WERI-Rb-1 (cell line): ENCODE results near the gene MS4A7.

ENCODE experiments used
- DNase-seq: peaks from one replicate; pipeline ENCODE4 v3.0.0-alpha.2; 2020
- H3K27ac ChIP-seq: fragments of 250-450 bp; sonication (Bioruptor Pico); 2 replicates; pipeline ENCODE4 v1.5.1; 2020; ENCODE audit warnings: mild to moderate bottlenecking, moderate library complexity
- H3K27me3 ChIP-seq: fragments of 250-450 bp; sonication (Bioruptor Pico); 2 replicates; pipeline ENCODE4 v1.5.1; 2021; ENCODE audit warnings: mild to moderate bottlenecking, low read depth, moderate library complexity; ENCODE audit not compliant: insufficient read depth, severe bottlenecking
- H3K36me3 ChIP-seq: fragments of 250-450 bp; sonication (Bioruptor Pico); 2 replicates; pipeline ENCODE4 v1.5.1; 2020; ENCODE audit warnings: mild to moderate bottlenecking, moderate library complexity
- H3K4me3 ChIP-seq: 2 replicates; pipeline ENCODE4 v1.5.1; 2011; ENCODE audit warnings: low read depth, mild to moderate bottlenecking, control low read depth, low read length
- H3K9me3 ChIP-seq: fragments of 250-450 bp; sonication (Bioruptor Pico); 2 replicates; pipeline ENCODE4 v1.5.1; 2021; ENCODE audit warnings: mild to moderate bottlenecking, moderate library complexity; ENCODE audit not compliant: severe bottlenecking
- TF ChIP-seq, protein P1 (sequence below): IDR thresholded peaks from 2 replicates; pipeline ENCODE4 v1.5.1; 2011; ENCODE audit warnings: low read depth, mild to moderate bottlenecking, control low read depth, inconsistent platforms, low read length

The MS4A7 gene

DNA sequence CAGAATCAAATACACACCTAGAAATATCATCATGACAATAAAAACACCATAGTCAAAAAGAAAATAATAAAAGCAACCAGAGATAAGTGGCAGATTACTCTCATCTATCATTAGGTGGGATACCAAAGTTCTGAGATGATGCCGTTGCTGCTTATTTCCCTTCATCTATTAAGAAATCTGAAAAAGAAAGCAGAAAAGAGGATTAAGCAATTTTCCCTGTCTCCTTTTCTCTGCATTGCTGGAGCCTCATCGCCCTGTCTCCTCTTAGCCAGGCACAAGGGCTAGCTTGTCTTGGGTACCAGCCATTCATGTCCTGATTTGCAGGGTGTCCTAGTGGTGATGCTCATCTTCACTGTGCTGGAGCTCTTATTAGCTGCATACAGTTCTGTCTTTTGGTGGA, 14.0 kb downstream of the MS4A7 start:
- no peak overlapping the region for H3K4me3 ChIP-seq
- DNase-seq: no peak
- TF ChIP-seq, protein P1, sequence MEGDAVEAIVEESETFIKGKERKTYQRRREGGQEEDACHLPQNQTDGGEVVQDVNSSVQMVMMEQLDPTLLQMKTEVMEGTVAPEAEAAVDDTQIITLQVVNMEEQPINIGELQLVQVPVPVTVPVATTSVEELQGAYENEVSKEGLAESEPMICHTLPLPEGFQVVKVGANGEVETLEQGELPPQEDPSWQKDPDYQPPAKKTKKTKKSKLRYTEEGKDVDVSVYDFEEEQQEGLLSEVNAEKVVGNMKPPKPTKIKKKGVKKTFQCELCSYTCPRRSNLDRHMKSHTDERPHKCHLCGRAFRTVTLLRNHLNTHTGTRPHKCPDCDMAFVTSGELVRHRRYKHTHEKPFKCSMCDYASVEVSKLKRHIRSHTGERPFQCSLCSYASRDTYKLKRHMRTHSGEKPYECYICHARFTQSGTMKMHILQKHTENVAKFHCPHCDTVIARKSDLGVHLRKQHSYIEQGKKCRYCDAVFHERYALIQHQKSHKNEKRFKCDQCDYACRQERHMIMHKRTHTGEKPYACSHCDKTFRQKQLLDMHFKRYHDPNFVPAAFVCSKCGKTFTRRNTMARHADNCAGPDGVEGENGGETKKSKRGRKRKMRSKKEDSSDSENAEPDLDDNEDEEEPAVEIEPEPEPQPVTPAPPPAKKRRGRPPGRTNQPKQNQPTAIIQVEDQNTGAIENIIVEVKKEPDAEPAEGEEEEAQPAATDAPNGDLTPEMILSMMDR: no peak
- no peaks in the 10 kb centered on the region for H3K36me3 ChIP-seq
- no peak overlapping the region for H3K27ac ChIP-seq
- no peaks in the 10 kb centered on the region for H3K9me3 ChIP-seq
- peaks cover 2% of the 10 kb centered on the region for H3K27me3 ChIP-seq

DNA sequence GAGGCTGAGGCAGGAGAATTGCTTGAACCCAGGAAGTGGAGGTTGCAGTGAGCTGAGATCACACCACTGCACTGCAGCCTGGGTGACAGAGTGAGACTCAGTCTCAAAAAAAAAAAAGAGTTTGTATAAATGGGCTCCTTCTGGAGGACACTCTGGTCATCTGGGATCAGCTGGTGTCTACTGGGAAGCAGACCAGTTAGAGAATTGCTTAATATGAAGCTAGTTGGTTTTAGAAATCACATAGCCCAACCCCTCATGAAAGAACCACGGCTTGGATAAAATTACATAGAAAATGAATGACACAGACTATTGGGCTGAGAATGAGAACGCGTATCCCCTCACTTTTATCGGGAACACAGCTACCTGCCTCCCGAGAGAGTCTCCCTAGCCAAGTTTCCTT, 14.7 kb downstream of the MS4A7 start:
- no peak for DNase-seq
- no peaks in the 10 kb centered on the region for H3K9me3 ChIP-seq

DNA sequence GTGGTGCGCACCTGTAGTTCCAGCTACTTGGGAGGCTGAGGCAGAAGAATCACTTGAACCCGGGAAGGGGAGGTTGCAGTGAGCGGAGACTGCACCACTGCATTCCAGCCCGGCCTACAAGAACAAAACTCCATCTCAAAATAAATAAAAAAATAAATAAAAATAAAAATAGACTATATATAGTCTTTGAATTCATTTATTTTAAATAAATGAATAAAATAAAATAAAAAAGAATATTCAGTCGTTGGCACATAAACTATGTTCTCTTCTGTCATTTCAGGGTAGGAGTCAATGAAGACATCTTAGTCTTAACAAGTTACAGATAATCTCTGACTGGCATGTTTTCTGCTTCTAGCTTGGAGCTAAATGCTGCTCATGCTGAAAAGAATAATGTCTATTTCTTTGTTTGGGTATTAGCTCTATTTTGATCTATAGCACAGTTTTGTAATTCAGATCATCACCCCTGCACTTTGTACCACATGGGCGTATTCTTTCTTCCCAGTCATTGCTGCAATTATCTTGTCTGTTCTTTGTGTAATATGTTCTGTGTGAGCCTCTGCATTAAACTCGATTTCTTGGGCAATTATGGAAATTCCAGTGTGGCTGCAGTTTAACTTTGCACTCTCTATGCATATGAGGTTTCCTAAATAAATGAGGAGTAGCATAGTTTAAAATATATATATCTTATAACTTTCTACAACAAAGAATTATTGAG, 16.5 kb downstream of the MS4A7 start:
- Histone ChIP-seq H3K9me3 (no peaks in the 10 kb centered on the region), H3K27ac (no peak overlapping the region), H3K27me3 (peaks cover 2% of the 10 kb centered on the region), H3K36me3 (no peaks in the 10 kb centered on the region), H3K4me3 (no peak overlapping the region)
- TF ChIP-seq, protein P1: no peak
- DNase-seq: no peak

More for the DNA sequence above, 14.7 kb downstream of the MS4A7 start:
- TF ChIP-seq, protein P1: no peak
- H3K36me3 ChIP-seq: no peaks in the 10 kb centered on the region
- H3K4me3 ChIP-seq: no peak overlapping the region
- H3K27ac ChIP-seq: no peak overlapping the region
- peaks cover 2% of the 10 kb centered on the region for H3K27me3 ChIP-seq

DNA sequence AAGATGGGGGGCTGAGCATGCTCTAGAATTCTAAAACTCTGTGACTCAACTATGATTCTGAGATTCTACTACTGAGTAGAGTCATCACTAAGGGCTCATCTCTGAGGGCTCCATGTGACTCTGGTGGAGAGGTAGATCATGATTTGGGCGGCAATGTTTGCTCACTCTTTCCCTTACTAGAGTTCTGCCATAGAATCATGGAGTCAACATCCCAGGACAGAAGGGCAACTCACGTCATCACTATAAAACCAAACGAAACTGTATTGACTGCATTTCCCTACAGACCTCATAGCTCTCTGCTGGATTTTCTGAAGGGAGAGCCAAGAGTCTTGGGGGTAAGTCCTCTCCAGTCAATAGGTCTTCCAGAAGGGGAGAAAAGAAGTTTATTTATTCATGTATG, 18.1 kb downstream of the MS4A7 start, which contains the start of gene MS4A14:
Gene MS4A14 (plus strand): TSS at position 78 of the 400 bp plus-strand sequence. CDS start 120 bp downstream, at position 198.
- Histone ChIP-seq H3K9me3 (no peaks in the 10 kb centered on the region), H3K4me3 (no peak within 1 kb of the TSS), H3K27ac (no peak within 1 kb of the TSS), H3K36me3 (no peaks in the 10 kb centered on the region), H3K27me3 (peaks cover 2% of the 10 kb centered on the region)
- TF ChIP-seq, protein P1: no peak
- no peak for DNase-seq

DNA sequence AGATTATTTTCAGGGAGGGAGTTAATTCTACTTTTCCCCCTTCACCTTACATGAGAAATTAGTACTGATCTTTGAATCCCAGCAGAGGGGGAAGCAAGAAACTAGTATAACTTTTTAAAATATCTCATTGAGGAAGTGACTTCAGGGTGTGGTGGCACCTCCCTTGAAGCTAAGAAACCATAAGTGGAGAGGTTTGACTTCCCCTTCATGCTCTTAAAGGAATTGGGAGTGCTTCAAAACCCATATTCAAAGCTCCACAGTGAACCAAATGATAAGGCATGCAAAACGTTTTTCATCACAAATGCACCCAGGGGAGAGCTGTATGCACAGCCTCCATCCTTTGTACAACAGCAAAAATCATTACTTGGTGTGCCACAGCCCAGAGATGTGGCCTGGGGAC, 18.5 kb downstream of the MS4A7 start:
- no peak for DNase-seq
- Histone ChIP-seq H3K27me3 (peaks cover 2% of the 10 kb centered on the region), H3K4me3 (no peak overlapping the region), H3K36me3 (no peaks in the 10 kb centered on the region), H3K27ac (no peak overlapping the region), H3K9me3 (no peaks in the 10 kb centered on the region)
- TF ChIP-seq, protein P1: no peak

DNA sequence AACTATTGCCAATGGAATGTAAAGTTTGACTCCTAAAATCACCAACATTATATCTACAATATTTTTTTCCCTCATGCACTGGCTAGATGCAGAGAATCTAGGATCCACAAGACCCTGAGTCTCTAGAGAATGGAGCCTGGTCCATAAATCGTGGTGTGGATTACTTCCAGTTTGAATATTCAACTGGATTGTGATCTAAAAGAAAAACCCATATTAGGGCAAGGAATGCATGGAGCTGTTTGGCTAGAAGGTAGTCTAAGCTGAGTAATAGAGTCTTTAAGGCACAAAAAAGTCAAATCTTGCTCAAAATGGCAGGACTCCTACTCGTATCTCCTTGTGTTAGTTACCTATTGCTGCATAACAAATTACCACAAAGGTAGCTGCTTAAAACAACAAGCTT, 41.7 kb downstream of the MS4A7 start:
- H3K4me3 ChIP-seq: no peak overlapping the region
- no peak overlapping the region for H3K27ac ChIP-seq
- no peaks in the 10 kb centered on the region for H3K27me3 ChIP-seq
- no peak for DNase-seq
- H3K36me3 ChIP-seq: no peaks in the 10 kb centered on the region
- TF ChIP-seq, protein P1: no peak
- H3K9me3 ChIP-seq: no peaks in the 10 kb centered on the region
